HG02870 (cell line): Measurements from ENCODE around the gene DAPK2.

Experiments used
- ATAC-seq: cut with Tn5 transposase; IDR thresholded peaks from one replicate; pipeline ENCODE4 v1.9.1; 2021; ENCODE audit warnings: mild to moderate bottlenecking, moderate library complexity; ENCODE audit not compliant: unreplicated experiment

Gene DAPK2

DNA sequence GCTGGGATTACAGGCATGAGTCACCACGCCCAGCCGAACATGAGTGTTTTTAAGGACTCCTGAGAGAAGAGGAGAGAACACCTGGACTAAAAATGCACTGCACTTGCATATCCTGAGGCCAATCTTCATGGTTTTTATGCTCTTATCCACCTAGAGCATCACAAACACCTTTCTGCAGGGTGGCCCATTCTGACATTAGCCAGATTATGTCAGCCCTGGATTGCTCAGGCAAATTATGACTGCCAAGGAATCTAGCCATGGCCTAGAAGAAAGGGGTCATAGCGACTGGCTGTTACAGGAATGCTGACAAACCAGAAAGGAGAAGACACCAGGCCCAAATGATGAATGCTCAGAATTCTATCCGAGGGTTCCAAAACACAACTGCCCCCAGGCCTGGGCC lies 171.7 kb downstream of the DAPK2 start:
- ATAC-seq, result no peak

DNA sequence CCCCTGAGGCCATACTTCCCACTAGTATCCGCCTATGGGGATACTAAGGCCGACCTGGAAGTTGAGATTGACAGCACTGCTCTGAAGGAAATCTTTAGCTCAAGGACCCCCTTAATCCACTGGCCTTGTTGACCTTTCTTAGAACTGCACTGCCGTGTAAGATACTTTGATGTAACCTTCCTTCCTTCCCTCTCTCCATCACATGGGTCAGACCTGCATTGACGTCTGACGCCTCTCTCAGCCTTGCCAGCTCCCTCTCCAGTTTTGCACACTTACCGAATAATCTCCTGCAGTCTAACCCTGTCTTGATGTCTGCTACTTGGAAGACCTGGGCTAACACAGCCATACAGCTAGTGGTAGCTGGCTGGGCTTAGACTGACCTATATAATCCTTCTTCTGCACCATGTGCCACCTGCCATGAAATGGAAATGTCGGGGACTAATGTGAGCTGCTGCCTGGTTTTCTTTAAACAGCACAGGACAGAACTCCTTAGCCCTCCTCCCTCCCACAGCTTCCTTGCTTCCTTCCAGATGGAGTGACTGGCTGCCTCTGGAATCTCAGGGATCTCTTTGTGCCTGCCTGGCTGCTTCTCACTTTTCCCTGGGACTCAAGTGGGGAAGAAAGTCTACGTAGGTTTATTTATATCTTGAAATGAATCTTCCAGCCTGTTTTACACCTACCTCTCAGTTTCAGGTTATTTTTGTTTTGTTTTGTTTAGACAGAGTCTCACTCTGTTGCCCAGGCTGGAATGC lies 173.3 kb downstream of the DAPK2 start:
- ATAC-seq, result no peak

DNA sequence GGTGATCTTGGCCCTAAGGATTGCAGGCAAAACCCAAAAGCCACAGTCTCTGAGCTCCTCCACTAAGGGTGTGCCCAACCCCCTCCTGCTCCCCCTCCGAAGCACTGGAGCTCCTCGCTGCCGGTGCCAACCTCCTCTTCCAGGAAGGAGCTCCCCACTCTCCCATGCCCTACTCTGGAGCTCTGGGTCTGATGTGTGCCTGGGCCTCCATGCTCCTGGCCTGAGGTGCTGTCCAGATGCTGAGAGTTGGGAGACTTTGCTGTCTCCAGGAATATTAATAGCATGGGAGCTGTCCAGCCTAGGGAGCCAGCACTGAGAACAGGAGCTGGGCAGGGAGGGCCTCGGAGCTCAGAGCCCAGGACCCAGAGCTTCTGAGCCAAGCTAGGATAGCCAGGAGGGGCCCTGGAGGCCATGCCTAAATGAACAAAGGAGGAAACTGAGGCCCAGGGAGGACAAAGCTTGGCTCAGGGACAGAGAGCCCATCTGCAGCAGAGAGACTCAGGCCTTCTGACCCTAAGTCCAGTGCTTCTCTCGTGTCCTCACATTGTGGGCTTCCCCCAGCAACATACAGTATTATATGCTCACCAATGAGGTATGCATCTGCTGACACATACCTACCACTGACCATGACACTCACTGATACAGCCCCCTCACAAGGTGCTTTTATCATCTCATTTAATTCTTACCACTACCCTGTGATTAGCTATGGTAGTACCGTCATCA lies 175.6 kb downstream of the DAPK2 start:
- ATAC-seq, result no peak

DNA sequence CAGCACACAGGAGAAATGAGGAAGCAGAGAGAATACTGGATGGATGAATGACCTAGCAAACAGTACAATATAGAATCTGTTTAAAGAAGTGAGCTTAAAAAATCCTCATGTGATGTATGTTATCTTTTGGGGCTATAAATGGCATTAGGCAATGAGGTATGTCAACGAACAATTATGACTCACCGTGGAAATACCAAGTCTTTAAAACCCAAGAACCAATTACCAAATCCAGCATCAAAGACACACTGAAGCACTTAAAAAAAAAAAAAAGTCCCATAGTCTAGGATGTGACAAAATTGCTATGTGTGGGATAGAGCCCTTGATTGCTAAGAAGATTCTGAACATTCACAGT lies 176.3 kb downstream of the DAPK2 start:
- ATAC-seq, result no peak

DNA sequence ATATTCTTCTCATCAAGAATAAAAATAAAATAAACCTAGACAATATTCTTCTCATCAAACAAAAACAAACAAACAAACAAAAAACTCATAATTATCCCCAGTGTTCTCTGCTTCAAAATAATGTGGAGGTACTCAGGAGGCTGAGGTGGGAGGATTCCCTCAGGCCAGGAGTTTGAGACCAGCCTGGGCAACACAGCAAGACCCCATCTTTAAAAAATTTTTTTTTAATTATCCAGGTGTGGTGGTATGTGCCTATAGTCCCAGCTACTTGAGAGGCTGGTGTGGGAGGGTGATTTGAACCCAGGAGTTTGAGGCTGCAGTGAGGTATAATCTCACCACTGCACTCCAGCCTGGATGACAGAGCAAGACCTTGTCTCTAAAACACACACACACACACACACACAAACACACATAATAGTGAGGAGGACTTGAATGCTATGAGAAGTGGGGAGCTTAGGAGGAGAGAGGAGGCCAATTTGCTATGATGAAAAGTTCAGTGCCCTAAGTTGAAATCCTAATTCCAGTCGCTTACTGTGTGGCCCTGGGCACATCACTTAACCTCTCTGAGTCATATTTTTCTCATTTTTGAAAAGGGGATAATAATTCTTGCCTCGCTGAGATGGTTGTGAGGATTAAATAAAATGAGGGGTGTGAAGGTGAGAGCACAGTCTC lies 176.8 kb downstream of the DAPK2 start:
- no peak for ATAC-seq

DNA sequence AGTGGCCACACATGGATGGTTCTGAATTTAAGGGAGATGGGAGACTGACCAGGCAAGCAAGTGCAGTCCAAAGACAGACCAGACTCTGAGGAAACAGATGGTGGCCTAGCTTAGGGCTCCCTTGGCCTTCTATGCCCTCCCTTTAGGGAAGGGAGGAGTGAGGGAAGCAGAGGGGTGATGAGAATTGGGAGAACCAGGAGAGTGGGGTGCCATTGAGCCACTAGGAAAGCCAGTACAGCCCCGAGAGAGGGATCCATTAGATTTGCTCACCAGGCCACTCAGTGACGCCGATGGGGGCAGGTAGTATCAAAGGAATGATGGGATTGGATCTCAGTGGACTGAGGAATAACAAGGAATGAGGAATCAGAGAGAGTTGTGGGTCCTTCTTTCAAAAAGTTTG lies 182.1 kb downstream of the DAPK2 start:
- no peak for ATAC-seq

DNA sequence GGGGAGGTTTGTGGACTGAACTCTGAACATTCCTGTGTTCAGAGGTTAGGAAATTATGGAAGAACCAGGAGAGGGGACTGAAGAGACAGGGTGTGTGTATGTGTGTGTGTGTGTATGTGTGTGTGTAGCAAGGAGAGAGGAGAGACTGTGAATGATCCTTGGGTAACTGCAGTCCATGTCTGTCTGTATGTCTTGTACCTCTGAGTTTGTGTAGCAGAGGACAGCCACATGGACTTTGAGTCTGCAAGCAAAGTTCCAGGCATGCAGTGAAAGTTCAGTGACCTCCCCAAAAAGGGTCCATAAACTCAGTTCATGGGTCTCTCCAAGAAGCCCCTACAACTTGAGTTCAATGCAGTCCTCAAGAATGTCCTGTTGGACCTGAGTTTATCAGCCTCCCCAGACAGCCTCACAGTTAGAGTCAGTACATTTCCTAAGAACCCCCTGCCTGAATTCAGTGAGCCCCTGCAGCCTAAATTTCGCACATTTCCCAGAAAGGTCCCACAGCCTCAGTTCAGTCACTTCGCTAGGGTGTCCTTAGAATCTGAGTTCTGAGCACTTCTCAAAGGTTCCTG lies 184.3 kb downstream of the DAPK2 start:
- ATAC-seq, result no peak

DNA sequence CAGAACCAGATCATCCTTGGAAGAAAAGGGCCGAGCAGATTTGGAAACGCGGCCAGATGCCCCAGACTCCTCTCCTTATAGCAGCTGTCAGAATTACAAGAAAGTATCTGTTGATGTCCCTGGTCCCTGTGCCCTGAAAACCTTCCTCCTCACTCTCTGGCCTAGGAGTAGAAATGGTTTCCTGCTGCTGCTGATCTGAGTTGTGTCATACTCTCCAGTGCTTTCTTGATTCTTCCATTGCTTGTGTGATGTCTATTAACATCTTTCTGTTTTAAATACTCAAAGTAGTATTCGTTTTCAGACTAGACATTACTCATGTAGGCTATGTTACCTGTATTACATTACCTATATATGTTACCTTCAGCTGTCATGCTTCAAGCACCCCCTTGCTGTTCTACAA lies 185.7 kb downstream of the DAPK2 start:
- no peak for ATAC-seq

DNA sequence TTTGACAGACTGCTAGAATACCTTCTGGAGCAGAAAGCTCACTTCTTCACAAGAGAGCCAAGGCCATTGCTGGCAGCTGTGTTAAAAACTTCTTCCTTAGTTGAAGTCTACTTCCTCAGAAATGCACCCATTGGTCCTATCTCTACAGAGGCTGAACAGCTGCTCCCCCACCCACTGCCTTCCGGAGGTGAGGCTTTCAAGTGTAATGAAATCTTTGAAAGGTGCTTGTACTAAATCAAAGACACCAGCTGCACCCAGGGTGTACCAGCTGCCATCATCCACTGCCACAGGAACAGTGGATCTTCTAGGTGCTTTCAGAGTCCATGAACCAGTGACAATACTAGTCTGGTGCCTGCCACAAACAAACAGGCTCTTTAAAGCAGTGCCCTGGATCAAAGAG lies 186.1 kb downstream of the DAPK2 start:
- ATAC-seq, result no peak

DNA sequence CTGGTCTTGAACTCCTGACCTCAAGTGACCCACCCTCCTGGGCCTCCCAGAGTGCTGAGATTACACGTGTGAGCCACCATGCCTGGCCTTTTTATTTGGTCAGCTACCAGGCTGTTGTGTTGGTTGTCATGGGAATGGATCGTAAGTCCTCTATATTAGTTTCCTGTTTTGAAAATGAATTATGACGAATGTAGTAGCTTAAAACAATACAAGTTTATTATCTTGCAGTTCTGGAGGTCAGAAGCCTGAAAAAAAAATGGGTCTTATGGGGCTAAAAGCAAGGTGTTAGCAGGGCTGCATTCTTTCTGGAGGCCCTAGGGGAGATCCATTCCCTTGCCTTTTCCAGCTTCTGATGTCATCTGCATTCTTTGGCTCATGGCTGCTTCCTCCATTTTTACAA lies 187.4 kb downstream of the DAPK2 start:
- ATAC-seq, result no peak

DNA sequence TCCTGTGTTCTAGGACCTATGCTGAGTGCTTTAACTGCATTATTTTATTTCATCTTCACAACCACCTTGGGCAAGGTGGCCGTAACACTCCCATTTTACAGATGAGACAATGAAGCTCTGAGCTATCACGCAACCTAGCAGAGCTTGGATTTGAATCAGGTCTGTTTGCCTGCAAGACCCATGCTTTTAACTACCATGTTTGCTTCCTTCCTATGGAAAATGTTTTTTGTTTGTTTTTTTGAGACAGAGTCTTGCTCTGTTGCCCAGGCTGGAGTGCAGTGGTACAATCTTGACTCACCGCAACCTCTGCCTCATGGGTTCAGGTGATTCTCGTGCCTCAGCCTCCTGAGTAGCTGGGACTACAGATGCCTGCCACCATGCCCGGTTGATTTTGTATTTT lies 187.8 kb downstream of the DAPK2 start:
- no peak for ATAC-seq

DNA sequence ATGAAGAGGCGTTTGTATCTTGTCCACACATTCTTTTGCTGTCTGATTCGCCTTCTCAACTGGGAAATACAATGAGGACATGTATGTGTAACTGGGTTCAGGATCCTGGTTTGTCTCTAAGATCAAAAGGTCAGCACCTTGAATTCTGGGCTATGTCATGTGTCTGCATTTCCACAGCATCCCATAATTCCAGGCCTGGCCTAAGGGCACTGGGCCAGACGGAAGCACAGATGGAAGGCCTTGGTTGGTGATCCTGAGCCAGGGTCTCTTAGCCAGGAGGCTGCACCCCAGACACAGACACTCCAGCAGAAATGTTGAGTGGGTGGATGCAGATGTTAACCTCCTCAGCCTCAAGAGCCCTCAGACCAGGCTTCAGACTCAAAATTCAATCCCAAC lies 188.8 kb downstream of the DAPK2 start:
- no peak for ATAC-seq
